OCI-LY1 (cell line): ENCODE results near the gene ZNF346.
A peak's percentile ranks its signal among the peaks of the same experiment; 100 is the strongest.

Experiments
- CTCF ChIP-seq: fragments of 200-600 bp; sonication (generic), shearing (Covaris generic); IDR thresholded peaks from 2 replicates; pipeline ENCODE4 v1.5.1; 2017; ENCODE audit warnings: mild to moderate bottlenecking, antibody characterized with exemption, low read length, moderate library complexity, mixed read lengths
- EZH2 ChIP-seq: fragments of 200-600 bp; sonication (generic), shearing (Covaris generic); IDR thresholded peaks from 2 replicates; pipeline ENCODE4 v1.8.0; 2017; ENCODE audit warnings: borderline replicate concordance, mixed run types, mild to moderate bottlenecking, antibody characterized with exemption, low read length, moderate library complexity, mixed read lengths

DNA sequence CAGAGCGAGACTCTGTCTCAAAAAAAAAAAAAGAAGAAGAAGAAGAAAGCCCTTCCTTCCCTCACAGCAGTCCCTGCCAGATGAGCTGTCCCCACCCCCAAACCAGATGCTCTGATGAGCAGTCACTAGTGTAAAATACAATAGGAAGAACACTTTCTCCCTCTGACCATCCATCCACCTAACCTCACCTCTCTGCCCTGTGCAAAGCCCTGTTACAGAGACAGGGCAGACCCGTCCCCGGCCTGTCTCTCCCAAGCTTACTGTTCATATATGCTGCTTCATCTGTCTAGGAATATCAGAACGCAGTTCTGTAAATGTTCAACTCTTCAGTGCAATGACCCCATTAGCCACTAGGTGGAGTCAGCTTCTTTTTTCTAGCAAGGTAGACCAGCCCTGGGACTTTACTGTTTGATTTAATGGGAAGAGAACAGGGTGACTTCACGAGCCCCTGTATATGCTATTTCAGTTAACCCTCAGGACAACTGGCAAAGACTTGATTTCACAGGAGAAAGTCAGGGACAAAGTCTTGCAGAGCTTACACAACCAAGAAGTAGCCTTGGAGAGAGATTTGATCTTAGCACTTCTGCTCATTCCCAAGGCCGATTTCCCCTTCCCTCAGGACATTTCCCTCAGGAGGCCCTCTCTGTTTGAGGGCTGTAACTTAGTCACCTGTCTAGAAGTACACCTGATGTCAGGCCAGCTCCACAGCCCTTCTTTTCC lies 49.3 kb downstream of the ZNF346 start:
- TF ChIP-seq EZH2 (no peak), CTCF (peak; percentile 98)
